ENCODE data around the gene NSL1.

Gene NSL1

GRCh38 chr1:212703991-212704564 is 87.5 kb downstream of the NSL1 start:
- DNase-seq (ENCODE audit: low read depth, low spot score) = no peak

DNA sequence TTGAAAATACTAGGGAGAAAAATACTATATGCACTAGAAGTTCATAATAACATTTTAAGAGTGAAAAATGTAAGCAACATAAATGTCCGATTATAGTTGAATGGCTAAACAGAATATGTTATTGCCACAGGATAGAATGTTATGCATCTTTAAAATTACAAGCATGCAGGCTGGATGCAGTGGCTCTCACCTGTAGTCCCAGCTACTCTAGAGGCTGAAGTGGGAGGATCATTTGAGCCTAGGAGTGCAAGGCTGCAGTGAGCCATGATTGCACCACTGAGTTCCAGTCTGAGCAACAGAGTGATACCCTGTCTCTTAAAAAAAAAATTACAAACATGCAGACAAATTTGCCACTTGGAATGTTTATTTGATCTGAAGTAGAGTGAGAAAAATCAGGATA is 88.9 kb downstream of the NSL1 start:
- no peak for DNase-seq (ENCODE audit: low read depth, low spot score)

DNA sequence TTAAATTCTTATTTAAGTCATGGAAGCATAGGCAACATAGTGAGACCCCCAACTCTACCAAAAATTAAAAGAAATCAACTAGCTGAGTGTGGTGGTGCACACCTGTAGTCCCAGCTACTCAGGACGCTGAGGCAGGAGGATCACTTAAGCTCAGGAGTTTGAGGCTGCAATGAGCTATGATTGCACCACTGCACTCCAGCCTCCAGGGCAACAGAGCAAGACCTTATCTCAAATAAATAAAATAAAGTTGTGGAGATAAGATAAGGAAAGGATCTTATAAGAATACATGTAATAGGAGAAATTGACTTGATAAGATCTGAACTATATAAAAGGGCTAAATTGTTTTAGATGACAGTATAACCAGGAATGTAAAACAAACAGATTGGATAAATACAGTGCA is 89.7 kb downstream of the NSL1 start:
- no peak for DNase-seq (ENCODE audit: low read depth, low spot score)

DNA sequence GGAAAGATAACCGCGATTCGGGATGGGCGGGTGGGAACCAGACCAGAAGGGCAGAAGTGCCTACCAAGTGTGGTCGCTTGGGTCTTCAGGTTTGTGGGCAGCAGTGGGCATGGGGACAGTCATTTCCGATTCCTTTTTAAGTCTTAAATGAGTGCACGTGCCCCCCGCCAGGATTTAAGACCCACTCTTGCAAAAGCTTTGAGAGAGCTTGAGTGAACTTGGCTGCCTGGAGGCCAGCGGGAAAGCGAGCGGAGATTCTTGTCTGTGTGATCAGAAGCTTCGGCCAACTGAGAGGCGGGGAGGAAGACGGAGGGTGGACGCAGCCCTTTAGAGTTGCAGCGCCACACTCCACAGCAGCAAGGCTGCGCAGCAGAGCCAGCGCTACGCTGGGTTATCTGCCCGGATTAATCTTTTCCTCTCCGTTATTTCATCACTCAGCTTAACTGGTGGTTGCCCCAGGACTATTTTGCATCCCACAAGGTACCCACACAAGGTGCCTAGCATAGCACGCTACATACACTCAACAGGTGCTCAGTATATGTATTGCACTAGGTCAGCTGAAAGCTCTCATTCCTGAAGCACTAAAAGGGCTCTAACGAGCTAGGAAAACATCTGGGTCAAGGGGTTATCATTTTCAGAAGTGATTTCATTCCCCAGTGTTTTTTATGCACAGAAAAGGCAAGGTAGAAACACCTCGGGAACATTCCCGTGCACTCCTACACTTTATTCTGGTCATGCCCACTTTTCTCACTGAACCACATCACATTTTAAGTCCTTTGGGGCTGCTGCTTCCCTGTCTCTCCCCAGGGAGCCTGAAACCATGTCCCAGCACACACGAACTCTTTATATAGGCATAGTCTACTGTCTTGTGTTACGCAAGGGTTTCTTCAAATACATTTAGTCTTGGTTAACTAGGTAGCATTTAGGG is 90.4 kb downstream of the NSL1 start:
- DNase-seq (ENCODE audit: low read depth, low spot score) = peak; percentile 63

- DNase-seq (ENCODE audit: low read depth, low spot score) = peak; percentile 52
Measured at GRCh38 chr1:212700223-212700891, 91.2 kb downstream of the NSL1 start.

DNA sequence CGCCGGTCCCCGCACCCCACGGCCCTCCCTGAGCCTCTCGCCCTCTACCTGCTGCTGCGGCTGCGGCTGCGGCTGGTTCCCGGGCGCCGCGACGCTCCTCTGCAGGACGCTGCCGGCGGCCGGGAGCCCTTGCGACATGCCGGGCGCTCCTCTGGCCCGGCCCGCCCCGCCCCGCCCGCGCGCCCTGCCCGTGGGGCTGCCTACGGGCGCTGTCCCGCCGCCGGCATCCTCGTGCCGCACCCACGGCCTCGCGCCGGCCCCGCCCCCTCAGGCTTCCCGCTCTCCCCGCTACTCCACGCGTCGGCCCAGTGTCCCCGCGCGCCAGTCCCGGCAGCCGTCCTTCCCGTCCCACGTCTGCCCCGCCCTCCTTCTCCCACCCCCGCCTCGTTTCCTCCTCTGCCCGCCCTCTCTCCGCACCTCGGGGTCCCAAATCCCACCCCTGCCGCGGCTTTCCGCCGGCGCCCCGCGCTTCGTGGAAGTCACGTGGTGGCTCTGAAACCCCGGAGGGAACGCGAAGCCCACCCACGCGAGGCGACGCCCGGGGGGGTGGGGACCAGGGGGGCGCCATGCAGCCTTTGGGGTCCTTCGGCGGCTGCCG is 91.9 kb downstream of the NSL1 start, which contains the start of gene BATF3:
Gene BATF3 (minus strand): TSS at position 216 of the 598 bp plus-strand sequence. CDS start 78 bp downstream, at position 138.
- DNase-seq (ENCODE audit: low read depth, low spot score) = peak; percentile 46

- DNase-seq (ENCODE audit: low read depth, low spot score) = peak; percentile 73
Measured at GRCh38 chr1:212699104-212699624, 92.4 kb downstream of the NSL1 start.

- no peak for DNase-seq (ENCODE audit: low read depth, low spot score)
Measured at GRCh38 chr1:212698467-212699103, 93.0 kb downstream of the NSL1 start.

- no peak for DNase-seq (ENCODE audit: low read depth, low spot score)
Measured at GRCh38 chr1:212696721-212697331, 94.8 kb downstream of the NSL1 start.

DNA sequence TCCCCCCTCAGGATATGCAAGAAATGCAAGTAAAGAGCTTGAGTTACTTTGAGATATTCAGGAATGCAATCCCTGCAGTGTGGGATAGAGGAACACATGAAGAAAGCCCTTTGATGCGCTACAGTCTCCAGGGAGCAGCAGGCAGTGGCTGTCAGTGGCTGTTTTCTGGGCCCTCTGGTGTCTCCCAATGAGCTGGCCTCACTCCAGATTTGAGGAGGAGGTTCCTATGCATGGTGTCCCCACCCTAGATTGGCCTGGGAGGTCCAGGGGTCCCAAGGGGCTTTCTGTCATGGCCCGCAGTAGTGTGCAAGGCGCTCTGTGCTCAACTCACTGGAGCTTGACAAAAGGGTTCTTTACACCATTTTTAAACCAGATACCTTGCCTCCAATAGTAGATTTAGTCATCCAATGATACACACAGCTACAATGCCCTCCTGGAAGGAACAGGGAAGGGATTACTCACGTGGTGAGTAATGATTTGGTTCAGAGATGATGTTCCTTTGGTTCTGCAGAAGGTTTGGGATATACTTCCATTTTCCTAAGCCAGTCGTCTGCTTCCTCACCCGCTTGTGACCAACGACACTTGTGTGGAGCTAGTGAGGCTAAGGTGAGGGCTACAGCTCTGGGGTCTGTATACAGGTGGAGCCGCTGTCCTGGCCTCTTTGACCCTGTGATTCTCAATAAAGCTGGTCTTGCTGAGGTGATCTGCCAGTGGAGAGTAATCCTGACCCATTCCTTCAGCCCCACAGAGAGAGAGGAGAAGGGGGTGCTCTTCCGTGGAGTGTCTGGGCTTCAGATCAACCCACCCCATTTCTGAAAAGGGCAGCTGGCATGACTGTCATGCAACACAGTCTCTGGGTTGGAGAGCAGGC is 98.6 kb downstream of the NSL1 start:
- peak; percentile 50 for DNase-seq (ENCODE audit: low read depth, low spot score)

DNA sequence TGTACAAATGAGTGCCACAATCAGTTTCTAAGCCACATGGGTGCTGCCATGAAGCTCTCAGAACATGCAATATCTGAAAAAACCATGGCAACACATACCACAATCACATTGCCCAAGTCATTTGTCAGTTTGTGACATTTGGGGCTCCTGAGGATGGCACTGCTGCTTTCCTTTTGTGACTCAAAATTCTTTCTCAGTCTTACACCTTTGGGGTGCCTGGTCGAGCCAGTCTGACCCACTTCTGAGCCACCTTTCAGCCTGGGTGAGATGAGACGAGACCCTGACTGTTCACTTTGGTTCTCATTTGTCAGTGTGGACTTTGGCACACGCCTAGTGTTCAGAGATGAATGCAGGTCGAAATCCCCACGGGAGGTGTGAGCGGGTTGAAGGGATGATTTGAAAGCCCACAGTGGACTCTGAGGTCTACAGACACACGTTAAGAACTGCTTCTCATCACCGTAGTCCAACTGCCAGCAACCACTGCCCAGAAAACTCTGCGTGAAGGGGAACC is 100.0 kb downstream of the NSL1 start:
- no peak for DNase-seq (ENCODE audit: low read depth, low spot score)

DNA sequence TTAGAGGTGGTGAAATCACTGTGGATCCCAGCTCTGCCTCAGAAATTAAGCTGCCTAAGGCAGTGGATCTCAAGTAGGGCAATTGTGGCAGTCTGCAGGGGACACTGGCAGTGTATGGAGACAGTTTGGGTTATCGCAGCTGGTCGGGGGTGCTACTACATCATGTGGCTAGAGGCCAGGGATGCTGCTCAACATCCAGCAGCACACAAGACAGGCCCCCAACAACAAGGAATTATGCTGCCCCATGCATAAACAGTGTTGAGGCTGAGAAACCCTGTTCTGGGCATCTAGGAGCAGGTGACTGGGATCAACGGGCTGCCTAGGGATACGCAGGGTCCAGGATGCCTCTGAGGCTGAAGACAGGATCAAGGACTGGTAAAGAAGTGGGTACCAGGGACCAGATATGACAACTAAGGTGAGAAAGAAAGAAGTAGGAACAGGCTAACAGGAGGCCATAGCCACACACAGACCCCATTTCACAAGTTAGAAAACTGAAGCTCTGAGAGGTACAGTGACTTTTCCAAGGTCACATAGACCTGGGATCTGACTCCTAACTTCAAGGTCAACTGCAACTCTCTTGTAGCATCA is 100.7 kb downstream of the NSL1 start:
- no peak for DNase-seq (ENCODE audit: low read depth, low spot score)

DNA sequence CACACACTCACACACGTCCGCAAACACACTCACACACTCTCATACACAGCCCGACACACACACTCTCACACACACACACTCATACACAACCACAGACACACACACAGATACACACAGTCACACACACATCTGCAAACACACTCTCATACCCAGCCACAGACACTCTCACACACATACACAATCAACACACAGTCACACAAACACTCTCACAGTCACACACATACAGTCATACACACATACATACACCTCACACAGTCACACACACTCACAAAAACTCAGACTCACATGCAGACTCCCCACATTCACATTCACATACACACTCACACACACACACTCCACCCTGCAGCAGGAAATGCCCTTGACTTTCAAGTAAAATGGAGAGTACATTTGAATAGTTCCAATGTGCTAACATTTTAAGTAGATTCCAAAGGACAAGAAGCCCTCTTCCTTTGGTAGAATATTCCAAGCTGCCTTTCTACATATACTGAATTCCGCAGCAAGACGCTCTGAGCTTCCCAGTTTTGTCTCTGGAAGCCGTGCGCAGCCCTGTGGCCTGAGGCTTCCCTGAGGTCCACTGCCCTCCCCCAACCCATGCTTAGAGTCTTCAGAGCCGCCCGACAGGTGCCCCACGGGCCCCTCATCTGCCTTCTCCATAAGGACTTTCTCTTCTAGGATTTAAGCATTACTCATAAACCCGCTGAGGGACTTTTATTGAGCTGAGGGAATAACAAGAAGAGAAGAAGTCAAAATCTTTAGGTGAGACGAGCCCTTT is 101.6 kb downstream of the NSL1 start:
- no peak for DNase-seq (ENCODE audit: low read depth, low spot score)

DNA sequence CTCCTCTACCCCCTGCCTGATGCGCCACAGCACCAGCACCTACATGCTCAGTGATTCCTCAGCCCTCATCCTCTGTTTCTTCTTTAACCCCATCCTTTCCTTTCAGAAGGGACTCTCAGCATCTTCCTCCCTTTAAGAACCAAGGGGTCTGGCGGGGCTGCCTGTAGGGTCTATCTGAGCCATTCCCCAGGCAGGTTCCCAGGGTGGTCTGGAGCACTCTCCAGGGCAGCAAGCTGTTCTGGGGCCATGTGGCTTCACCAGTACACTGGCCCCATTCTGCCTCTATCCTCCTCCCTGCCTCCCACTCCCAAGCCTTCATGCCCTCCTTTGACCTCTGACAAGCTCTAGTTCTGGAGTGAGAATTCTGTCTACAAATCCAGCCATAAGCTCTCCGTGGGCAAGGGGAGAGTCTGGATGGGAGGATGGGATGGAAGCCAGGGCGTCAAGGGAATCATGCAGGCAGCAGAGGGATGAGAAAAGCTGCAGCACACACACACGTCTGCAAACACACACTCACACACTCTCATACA is 102.3 kb downstream of the NSL1 start:
- DNase-seq (ENCODE audit: low read depth, low spot score) = no peak

- no peak for DNase-seq (ENCODE audit: low read depth, low spot score)
Measured at GRCh38 chr1:212688341-212689047, 103.1 kb downstream of the NSL1 start.

DNA sequence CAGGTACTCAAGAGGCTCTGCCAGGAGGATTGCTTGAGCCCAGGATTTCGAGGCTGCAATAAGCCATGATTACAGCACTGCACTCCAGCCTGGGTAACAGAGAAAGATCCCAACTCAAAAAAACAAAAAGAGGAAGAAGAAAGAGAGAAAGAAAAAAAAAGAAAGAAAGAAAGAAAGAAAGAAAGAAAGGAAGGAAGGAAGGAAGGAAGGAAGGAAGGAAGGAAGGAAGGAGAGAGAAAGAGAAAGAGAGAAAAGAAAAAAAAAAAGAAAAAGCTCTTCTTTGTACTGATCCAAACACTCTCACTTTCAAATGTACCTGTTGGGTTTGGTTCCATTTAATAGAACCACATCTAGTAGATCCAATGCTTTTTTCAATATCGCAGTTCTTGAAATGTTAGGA is 103.8 kb downstream of the NSL1 start:
- no peak for DNase-seq (ENCODE audit: low read depth, low spot score)

- no peak for DNase-seq (ENCODE audit: low read depth, low spot score)
Measured at GRCh38 chr1:212686591-212686990, 105.0 kb downstream of the NSL1 start.

DNA sequence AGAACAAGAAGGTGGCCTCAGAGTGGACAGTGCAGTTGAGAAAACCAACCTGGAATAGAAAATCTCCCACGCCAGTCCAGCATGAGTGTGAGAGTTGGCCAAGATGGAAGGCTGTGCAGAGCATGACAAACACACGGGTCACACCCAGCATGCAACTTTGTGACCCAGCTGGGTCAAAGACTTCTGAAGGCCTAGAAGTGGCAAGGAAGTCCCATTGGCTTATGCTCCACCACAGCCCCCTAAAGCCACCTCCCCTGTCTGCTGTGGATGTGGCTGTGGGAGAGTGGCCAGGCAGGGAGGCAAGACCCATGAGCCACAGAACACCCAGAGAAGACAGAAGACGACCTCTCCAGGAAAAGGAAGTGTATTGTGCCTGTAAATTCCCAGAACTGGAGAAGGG is 105.5 kb downstream of the NSL1 start:
- no peak for DNase-seq (ENCODE audit: low read depth, low spot score)

Measured in astrocyte of the hippocampus (primary cell).